SU-DHL-6 (cell line): ENCODE results near the gene PKIB.

Experiments used
- H2AFZ ChIP-seq: fragments of 200-600 bp; sonication (generic); 2 replicates; pipeline ENCODE4 v1.6.1; 2014; ENCODE audit warnings: low read depth, mild to moderate bottlenecking, moderate library complexity, mixed read lengths, antibody characterized with exemption, low read length; ENCODE audit not compliant: severe bottlenecking
- H3F3A ChIP-seq: fragments of 200-600 bp; shearing (Covaris generic); 2 replicates; pipeline ENCODE4 v1.6.0; 2016; ENCODE audit warnings: antibody characterized with exemption, mild to moderate bottlenecking; ENCODE audit not compliant: insufficient read depth
- H3K27ac ChIP-seq: fragments of 200-600 bp; sonication (generic); 2 replicates; pipeline ENCODE4 v1.5.1; 2016; ENCODE audit warnings: low read depth, mild to moderate bottlenecking, low read length, moderate library complexity, mixed read lengths
- H3K27me3 ChIP-seq: fragments of 200-600 bp; sonication (generic), shearing (Covaris generic); 2 replicates; pipeline ENCODE4 v1.6.0; 2014; ENCODE audit warnings: mild to moderate bottlenecking, low read length
- H3K36me3 ChIP-seq: fragments of 200-600 bp; sonication (generic); 2 replicates; pipeline ENCODE4 v1.6.1; 2014; ENCODE audit warnings: mild to moderate bottlenecking, low read length, mixed read lengths
- H3K4me2 ChIP-seq: fragments of 300-600, 200-600 bp; shearing (Covaris generic), sonication (generic); 2 replicates; pipeline ENCODE4 v1.6.0; 2014; ENCODE audit warnings: low read length, low read depth, mild to moderate bottlenecking; ENCODE audit not compliant: poor library complexity, severe bottlenecking
- H3K4me3 ChIP-seq: fragments of 200-600 bp; sonication (generic); 2 replicates; pipeline ENCODE4 v1.5.1; 2014; ENCODE audit warnings: antibody characterized with exemption, low read length, mild to moderate bottlenecking, mixed read lengths; ENCODE audit not compliant: insufficient read depth, poor library complexity, severe bottlenecking
- H3K79me2 ChIP-seq: fragments of 200-600 bp; sonication (generic); 2 replicates; pipeline ENCODE4 v1.6.1; 2014; ENCODE audit warnings: mild to moderate bottlenecking, low read length, moderate library complexity; ENCODE audit not compliant: insufficient read depth
- H3K9ac ChIP-seq: fragments of 200-600 bp; sonication (generic); 2 replicates; pipeline ENCODE4 v1.7.0; 2014; ENCODE audit warnings: mild to moderate bottlenecking, low read length
- H3K9me2 ChIP-seq: fragments of 200-600 bp; sonication (generic); replicated peaks from 2 replicates; pipeline ENCODE4 v1.6.1; 2014; ENCODE audit warnings: low read length; ENCODE audit not compliant: insufficient read depth
- H3K9me3 ChIP-seq: fragments of 200-600 bp; sonication (generic); 2 replicates; pipeline ENCODE4 v1.6.1; 2014; ENCODE audit warnings: low read length, mixed read lengths; ENCODE audit not compliant: insufficient read depth
- H4K20me1 ChIP-seq: fragments of 200-600 bp; sonication (generic); 2 replicates; pipeline ENCODE4 v1.6.1; 2014; ENCODE audit warnings: low read depth, mild to moderate bottlenecking, antibody characterized with exemption, low read length, moderate library complexity, mixed read lengths
- CTCF ChIP-seq: fragments of 200-600 bp; sonication (generic); IDR thresholded peaks from one replicate; pipeline ENCODE4 v1.5.1; 2017; ENCODE audit warnings: antibody characterized with exemption, mild to moderate bottlenecking, low read length, moderate library complexity; ENCODE audit not compliant: insufficient read depth, poor library complexity, severe bottlenecking
- EZH2phosphoT487 ChIP-seq: fragments of 200-600 bp; sonication (generic), shearing (Covaris generic); conservative IDR thresholded peaks from 2 replicates; pipeline ENCODE4 v1.6.1; 2018; ENCODE audit warnings: mild to moderate bottlenecking, antibody characterized with exemption, low read length, moderate library complexity, mixed read lengths

Gene PKIB

GRCh38 chr6:122677406-122677805 lies 67.2 kb downstream of the PKIB start:
- Histone ChIP-seq H4K20me1 (no peaks in the 10 kb centered on the region), H3K4me2 (no peak overlapping the region), H3K79me2 (no peaks in the 10 kb centered on the region), H3F3A (no peaks in the 10 kb centered on the region), H3K9ac (no peak overlapping the region), H3K4me3 (no peak overlapping the region), H3K27ac (no peak overlapping the region), H3K27me3 (no peaks in the 10 kb centered on the region), H3K36me3 (no peaks in the 10 kb centered on the region), H3K9me3 (no peaks in the 10 kb centered on the region), H3K9me2 (no peaks in the 10 kb centered on the region), H2AFZ (no peak overlapping the region)
- TF ChIP-seq CTCF (no peak), EZH2phosphoT487 (no peak)

GRCh38 chr6:122678841-122679240 lies 68.6 kb downstream of the PKIB start:
- H3K27ac ChIP-seq, result no peak overlapping the region

GRCh38 chr6:122681705-122682104 lies 71.5 kb downstream of the PKIB start:
- Histone ChIP-seq H3K27me3 (no peaks in the 10 kb centered on the region), H3F3A (no peaks in the 10 kb centered on the region), H3K79me2 (no peaks in the 10 kb centered on the region), H3K27ac (no peak overlapping the region), H3K9me3 (no peaks in the 10 kb centered on the region), H4K20me1 (no peaks in the 10 kb centered on the region), H3K36me3 (no peaks in the 10 kb centered on the region), H2AFZ (no peak overlapping the region), H3K9ac (no peak overlapping the region), H3K4me2 (no peak overlapping the region), H3K4me3 (no peak overlapping the region), H3K9me2 (no peaks in the 10 kb centered on the region)
- TF ChIP-seq CTCF (no peak), EZH2phosphoT487 (no peak)

More at GRCh38 chr6:122678841-122679240, 68.6 kb downstream of the PKIB start:
- Histone ChIP-seq H3K27me3 (no peaks in the 10 kb centered on the region), H3F3A (no peaks in the 10 kb centered on the region), H3K4me2 (no peak overlapping the region), H4K20me1 (no peaks in the 10 kb centered on the region), H3K9ac (no peak overlapping the region), H3K9me3 (no peaks in the 10 kb centered on the region), H3K36me3 (no peaks in the 10 kb centered on the region), H3K4me3 (no peak overlapping the region), H3K79me2 (no peaks in the 10 kb centered on the region), H2AFZ (no peak overlapping the region), H3K9me2 (no peaks in the 10 kb centered on the region)
- TF ChIP-seq CTCF (no peak), EZH2phosphoT487 (no peak)
